Neural cell (in vitro differentiated cells): ENCODE results near the gene RGS9. TPM values are rescaled to one million over a fixed set of nuclear protein-coding genes. Genes with fewer than 3 reads are reported as not detected.

ENCODE experiments used
- H2AFZ ChIP-seq: fragments of 200-600, 300-800 bp; sonication (generic), shearing (Covaris generic); 2 replicates; pipeline ENCODE4 v1.6.0; 2014; ENCODE audit warnings: low read depth, mild to moderate bottlenecking, antibody characterized with exemption, low read length, moderate library complexity
- H3F3A ChIP-seq: fragments of 200-600 bp; shearing (Covaris generic); 2 replicates; pipeline ENCODE4 v1.6.1; 2016; ENCODE audit warnings: mild to moderate bottlenecking, moderate library complexity, mixed read lengths, antibody characterized with exemption, low read length; ENCODE audit not compliant: insufficient read depth, poor library complexity, severe bottlenecking
- H3K27ac ChIP-seq: fragments of 200-600, 300-800 bp; sonication (generic), shearing (Covaris generic); 2 replicates; pipeline ENCODE4 v1.5.1; 2014; ENCODE audit warnings: mild to moderate bottlenecking, low read length, moderate library complexity
- H3K27me3 ChIP-seq: fragments of 300-800, 200-600 bp; sonication (generic), shearing (Covaris generic); 2 replicates; pipeline ENCODE4 v1.6.0; 2014; ENCODE audit warnings: mild to moderate bottlenecking, low read depth, low read length, moderate library complexity; ENCODE audit not compliant: insufficient read depth
- H3K36me3 ChIP-seq: fragments of 300-800, 200-600 bp; sonication (generic), shearing (Covaris generic); 2 replicates; pipeline ENCODE4 v1.5.1; 2014; ENCODE audit warnings: mild to moderate bottlenecking, antibody characterized with exemption, low read length, moderate library complexity; ENCODE audit not compliant: insufficient read depth
- H3K4me2 ChIP-seq: fragments of 300-800, 200-600 bp; sonication (generic), shearing (Covaris generic); 2 replicates; pipeline ENCODE4 v1.6.0; 2014; ENCODE audit warnings: mild to moderate bottlenecking, low read length
- H3K4me3 ChIP-seq: fragments of 300-800, 200-600 bp; sonication (generic), shearing (Covaris generic); 2 replicates; pipeline ENCODE4 v1.5.1; 2014; ENCODE audit warnings: mild to moderate bottlenecking, low read length, moderate library complexity
- H3K79me2 ChIP-seq: fragments of 200-600 bp; shearing (Covaris generic); replicated peaks from 2 replicates; pipeline ENCODE4 v1.6.0; 2014; ENCODE audit warnings: mild to moderate bottlenecking, low read length, moderate library complexity; ENCODE audit not compliant: insufficient read depth
- H3K9ac ChIP-seq: fragments of 300-800, 200-600 bp; sonication (generic), shearing (Covaris generic); 2 replicates; pipeline ENCODE4 v1.6.1; 2016; ENCODE audit warnings: mild to moderate bottlenecking, low read length, mixed read lengths
- H3K9me2 ChIP-seq: fragments of 200-600 bp; shearing (Covaris generic); 2 replicates; pipeline ENCODE4 v1.6.1; 2016; ENCODE audit warnings: mild to moderate bottlenecking, low read length, mixed read lengths; ENCODE audit not compliant: insufficient read depth
- H3K9me3 ChIP-seq: fragments of 200-600, 300-800 bp; sonication (generic), shearing (Covaris generic); 2 replicates; pipeline ENCODE4 v1.6.1; 2016; ENCODE audit warnings: mild to moderate bottlenecking, mixed run types, low read length, moderate library complexity, mixed read lengths
- H4K20me1 ChIP-seq: fragments of 200-600 bp; shearing (Covaris generic); 2 replicates; pipeline ENCODE4 v1.6.1; 2016; ENCODE audit warnings: mild to moderate bottlenecking, mixed run types; ENCODE audit not compliant: insufficient read depth
- CTCF ChIP-seq: fragments of 450-650 bp; IDR thresholded peaks from 2 replicates; pipeline ENCODE4 v1.5.1; 2014; ENCODE audit warnings: antibody characterized with exemption, mild to moderate bottlenecking, moderate library complexity; ENCODE audit not compliant: poor library complexity, severe bottlenecking
- EP300 ChIP-seq: fragments of 450-650 bp; conservative IDR thresholded peaks from 2 replicates; pipeline ENCODE4 v1.6.1; 2014; ENCODE audit warnings: antibody characterized with exemption, mild to moderate bottlenecking, moderate library complexity; ENCODE audit not compliant: poor library complexity, severe bottlenecking
- EZH2 ChIP-seq: fragments of 200-600, 300-800 bp; shearing (Covaris generic), sonication (generic); IDR thresholded peaks from 2 replicates; pipeline ENCODE4 v1.6.1; 2014; ENCODE audit warnings: antibody characterized with exemption, low read length, borderline replicate concordance, mild to moderate bottlenecking; ENCODE audit not compliant: insufficient read depth, poor library complexity, severe bottlenecking
- MXI1 ChIP-seq: fragments of 450-650 bp; conservative IDR thresholded peaks from 2 replicates; pipeline ENCODE4 v1.6.1; 2014; ENCODE audit warnings: antibody characterized with exemption, mild to moderate bottlenecking; ENCODE audit not compliant: poor library complexity, severe bottlenecking
- POLR2AphosphoS5 ChIP-seq: IDR thresholded peaks from 2 replicates; pipeline ENCODE4 v1.6.1; 2012
- RAD21 ChIP-seq: fragments of 450-650 bp; conservative IDR thresholded peaks from 2 replicates; pipeline ENCODE4 v1.6.1; 2014; ENCODE audit warnings: antibody characterized with exemption, mild to moderate bottlenecking, moderate library complexity
- SMC3 ChIP-seq: fragments of 450-650 bp; conservative IDR thresholded peaks from 2 replicates; pipeline ENCODE4 v1.6.1; 2014; ENCODE audit warnings: antibody characterized with exemption, mild to moderate bottlenecking, moderate library complexity; ENCODE audit not compliant: poor library complexity
- TAF1 ChIP-seq: IDR thresholded peaks from 2 replicates; pipeline ENCODE4 v1.6.1; 2012; ENCODE audit warnings: low read depth
- polyA plus RNA-seq: library from polyadenylated mRNA; depleted of rRNA; stranded (reverse); fragments of >200 nt; gene quantifications from 2 replicates; pipeline ENCODE4 v1.2.3, GENCODE V29; 2014
- TF ChIP-seq, protein P1 (sequence below): IDR thresholded peaks from 2 replicates; pipeline ENCODE4 v1.6.1; 2012; ENCODE audit warnings: borderline replicate concordance

RGS9 gene
- polyA plus RNA-seq, 1 donor from 2014 or later = 6.8 TPM

- TF ChIP-seq EP300 (no peak), RAD21 (no peak)
- H2AFZ ChIP-seq = no peak overlapping the region
- H4K20me1 ChIP-seq = no peaks in the 10 kb centered on the region
- no peak overlapping the region for H3K27ac ChIP-seq
- H3K9me2 ChIP-seq = no peaks in the 10 kb centered on the region
- no peaks in the 10 kb centered on the region for H3F3A ChIP-seq
- no peak overlapping the region for H3K4me3 ChIP-seq
- no peaks in the 10 kb centered on the region for H3K79me2 ChIP-seq
- no peaks in the 10 kb centered on the region for H3K27me3 ChIP-seq
- H3K4me2 ChIP-seq = no peak overlapping the region
- no peaks in the 10 kb centered on the region for H3K36me3 ChIP-seq
- H3K9ac ChIP-seq = no peak overlapping the region
- H3K9me3 ChIP-seq = no peaks in the 10 kb centered on the region
Observed at GRCh38 chr17:65193716-65194293, 56.6 kb downstream of the RGS9 start.

DNA sequence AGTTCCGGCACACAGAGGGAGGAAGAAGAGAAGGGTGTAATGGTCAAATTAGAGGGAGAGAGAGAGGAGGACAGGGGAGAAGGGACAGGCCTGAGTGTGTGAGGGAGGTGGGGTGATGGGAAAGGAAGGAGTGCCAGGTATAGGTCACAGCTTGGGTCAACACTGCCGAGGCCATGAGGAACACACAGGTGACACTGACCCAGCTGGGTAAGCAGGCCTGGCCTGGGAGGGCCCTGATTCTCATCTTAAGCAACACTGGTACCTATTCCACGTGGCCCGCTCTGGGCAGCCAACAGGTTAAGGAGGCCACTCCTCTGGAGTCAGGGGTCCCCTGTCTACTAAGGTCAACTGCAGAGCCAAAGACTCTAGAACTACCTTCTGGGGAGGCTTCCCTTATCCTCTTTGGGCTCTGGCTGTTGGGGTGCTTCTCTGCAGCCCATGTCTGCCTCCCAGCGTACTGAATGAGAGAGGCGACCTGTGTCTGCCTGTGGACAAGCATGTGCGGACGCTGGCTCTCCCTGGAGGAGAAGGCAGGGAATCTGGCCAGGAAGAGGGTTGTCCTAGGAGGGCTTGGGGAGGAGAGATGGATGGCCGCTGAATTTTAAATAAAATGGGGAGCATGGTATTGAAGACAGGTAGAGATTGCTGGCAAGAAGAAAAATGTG is 57.6 kb downstream of the RGS9 start:
- no peaks in the 10 kb centered on the region for H3K9me2 ChIP-seq
- no peak overlapping the region for H3K9ac ChIP-seq
- H3K4me2 ChIP-seq = no peak overlapping the region

More for the DNA sequence above, 57.6 kb downstream of the RGS9 start:
- H3K27ac ChIP-seq = no peak overlapping the region
- H4K20me1 ChIP-seq = no peaks in the 10 kb centered on the region
- no peak overlapping the region for H3K4me3 ChIP-seq
- H3K79me2 ChIP-seq = no peaks in the 10 kb centered on the region
- no peaks in the 10 kb centered on the region for H3K9me3 ChIP-seq
- no peak overlapping the region for H2AFZ ChIP-seq
- no peaks in the 10 kb centered on the region for H3K36me3 ChIP-seq
- H3K27me3 ChIP-seq = no peaks in the 10 kb centered on the region
- H3F3A ChIP-seq = no peaks in the 10 kb centered on the region
- no peak for TF ChIP-seq POLR2AphosphoS5
- no peak for TF ChIP-seq RAD21
- TF ChIP-seq EP300 = no peak
- no peak for TF ChIP-seq TAF1
- TF ChIP-seq, protein P1, sequence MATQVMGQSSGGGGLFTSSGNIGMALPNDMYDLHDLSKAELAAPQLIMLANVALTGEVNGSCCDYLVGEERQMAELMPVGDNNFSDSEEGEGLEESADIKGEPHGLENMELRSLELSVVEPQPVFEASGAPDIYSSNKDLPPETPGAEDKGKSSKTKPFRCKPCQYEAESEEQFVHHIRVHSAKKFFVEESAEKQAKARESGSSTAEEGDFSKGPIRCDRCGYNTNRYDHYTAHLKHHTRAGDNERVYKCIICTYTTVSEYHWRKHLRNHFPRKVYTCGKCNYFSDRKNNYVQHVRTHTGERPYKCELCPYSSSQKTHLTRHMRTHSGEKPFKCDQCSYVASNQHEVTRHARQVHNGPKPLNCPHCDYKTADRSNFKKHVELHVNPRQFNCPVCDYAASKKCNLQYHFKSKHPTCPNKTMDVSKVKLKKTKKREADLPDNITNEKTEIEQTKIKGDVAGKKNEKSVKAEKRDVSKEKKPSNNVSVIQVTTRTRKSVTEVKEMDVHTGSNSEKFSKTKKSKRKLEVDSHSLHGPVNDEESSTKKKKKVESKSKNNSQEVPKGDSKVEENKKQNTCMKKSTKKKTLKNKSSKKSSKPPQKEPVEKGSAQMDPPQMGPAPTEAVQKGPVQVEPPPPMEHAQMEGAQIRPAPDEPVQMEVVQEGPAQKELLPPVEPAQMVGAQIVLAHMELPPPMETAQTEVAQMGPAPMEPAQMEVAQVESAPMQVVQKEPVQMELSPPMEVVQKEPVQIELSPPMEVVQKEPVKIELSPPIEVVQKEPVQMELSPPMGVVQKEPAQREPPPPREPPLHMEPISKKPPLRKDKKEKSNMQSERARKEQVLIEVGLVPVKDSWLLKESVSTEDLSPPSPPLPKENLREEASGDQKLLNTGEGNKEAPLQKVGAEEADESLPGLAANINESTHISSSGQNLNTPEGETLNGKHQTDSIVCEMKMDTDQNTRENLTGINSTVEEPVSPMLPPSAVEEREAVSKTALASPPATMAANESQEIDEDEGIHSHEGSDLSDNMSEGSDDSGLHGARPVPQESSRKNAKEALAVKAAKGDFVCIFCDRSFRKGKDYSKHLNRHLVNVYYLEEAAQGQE = no peak
- TF ChIP-seq MXI1 = no peak
- TF ChIP-seq EZH2 = no peak
- no peak for TF ChIP-seq CTCF
- no peak for TF ChIP-seq SMC3
